HUES6 (cell line): ENCODE results near the gene SGPP2.

Experiments
- H3K27ac ChIP-seq: 2 replicates; pipeline ENCODE4 v1.7.0; 2013; ENCODE audit warnings: low read depth, mild to moderate bottlenecking, low read length, inconsistent platforms
- H3K27me3 ChIP-seq: 2 replicates; pipeline ENCODE4 v1.6.1; 2013; ENCODE audit warnings: low read length; ENCODE audit not compliant: control insufficient read depth, insufficient read depth
- H3K36me3 ChIP-seq: 2 replicates; pipeline ENCODE4 v1.6.1; 2013; ENCODE audit warnings: low read length; ENCODE audit not compliant: control insufficient read depth, insufficient read depth
- H3K4me1 ChIP-seq: 2 replicates; pipeline ENCODE4 v1.6.1; 2013; ENCODE audit warnings: low read length; ENCODE audit not compliant: control insufficient read depth, insufficient read depth
- H3K4me3 ChIP-seq: 2 replicates; pipeline ENCODE4 v1.5.1; 2013; ENCODE audit warnings: low read depth, low read length
- H3K9ac ChIP-seq: one replicate; pipeline ENCODE4 v1.6.1; 2013; ENCODE audit warnings: mild to moderate bottlenecking, low read length
- H3K9me3 ChIP-seq: 2 replicates; pipeline ENCODE4 v1.6.1; 2013; ENCODE audit warnings: low read depth, low read length; ENCODE audit not compliant: control insufficient read depth, insufficient read depth

SGPP2 gene

GRCh38 chr2:222525811-222526210 is 101.5 kb downstream of the SGPP2 start:
- Histone ChIP-seq H3K4me1 (no peaks in the 10 kb centered on the region), H3K9ac (no peak overlapping the region), H3K36me3 (no peaks in the 10 kb centered on the region), H3K27me3 (no peaks in the 10 kb centered on the region), H3K9me3 (no peaks in the 10 kb centered on the region), H3K4me3 (no peak overlapping the region), H3K27ac (no peak overlapping the region)

- H3K4me1 ChIP-seq: no peaks in the 10 kb centered on the region
- no peaks in the 10 kb centered on the region for H3K36me3 ChIP-seq
These were observed 102.3 kb downstream of the SGPP2 start for GRCh38 chr2:222526480-222527277.

GRCh38 chr2:222532315-222532714 is 108.0 kb downstream of the SGPP2 start:
- Histone ChIP-seq H3K9me3 (no peaks in the 10 kb centered on the region), H3K36me3 (no peaks in the 10 kb centered on the region), H3K4me1 (no peaks in the 10 kb centered on the region; the same call in 1 of the 2 replicates), H3K27ac (no peak overlapping the region), H3K27me3 (no peaks in the 10 kb centered on the region), H3K9ac (no peak overlapping the region), H3K4me3 (no peak overlapping the region)

More at GRCh38 chr2:222526480-222527277, 102.3 kb downstream of the SGPP2 start:
- Histone ChIP-seq H3K9me3 (no peaks in the 10 kb centered on the region), H3K4me3 (no peak overlapping the region), H3K9ac (no peak overlapping the region), H3K27ac (no peak overlapping the region), H3K27me3 (no peaks in the 10 kb centered on the region)

- Histone ChIP-seq H3K4me3 (no peak overlapping the region), H3K9me3 (peaks cover 5% of the 10 kb centered on the region; the same call in 1 of the 2 replicates), H3K27me3 (no peaks in the 10 kb centered on the region), H3K9ac (no peak overlapping the region), H3K4me1 (no peaks in the 10 kb centered on the region; the same call in 1 of the 2 replicates), H3K27ac (no peak overlapping the region), H3K36me3 (no peaks in the 10 kb centered on the region)
These were observed 111.1 kb downstream of the SGPP2 start for GRCh38 chr2:222535477-222535876.

- no peaks in the 10 kb centered on the region for H3K27me3 ChIP-seq
- H3K36me3 ChIP-seq: no peaks in the 10 kb centered on the region
- peaks cover 5% of the 10 kb centered on the region; the same call in 1 of the 2 replicates for H3K9me3 ChIP-seq
- no peak overlapping the region for H3K27ac ChIP-seq
- H3K4me1 ChIP-seq: no peaks in the 10 kb centered on the region; the same call in 1 of the 2 replicates
- H3K9ac ChIP-seq: no peak overlapping the region
- H3K4me3 ChIP-seq: no peak overlapping the region
These were observed 114.2 kb downstream of the SGPP2 start for GRCh38 chr2:222538535-222538934.

- Histone ChIP-seq H3K9ac (no peak overlapping the region), H3K27ac (no peak overlapping the region), H3K36me3 (no peaks in the 10 kb centered on the region), H3K4me1 (peaks cover 12% of the 10 kb centered on the region), H3K27me3 (no peaks in the 10 kb centered on the region), H3K4me3 (no peak overlapping the region), H3K9me3 (no peaks in the 10 kb centered on the region)
These were observed 120.3 kb downstream of the SGPP2 start for GRCh38 chr2:222544661-222545060.

GRCh38 chr2:222545823-222546795 is 121.8 kb downstream of the SGPP2 start:
- Histone ChIP-seq H3K27me3 (no peaks in the 10 kb centered on the region), H3K27ac (no peak overlapping the region)

GRCh38 chr2:222547083-222547482 is 122.7 kb downstream of the SGPP2 start:
- Histone ChIP-seq H3K9me3 (no peaks in the 10 kb centered on the region), H3K4me3 (no peak overlapping the region), H3K27ac (no peak overlapping the region), H3K27me3 (no peaks in the 10 kb centered on the region), H3K4me1 (peaks cover 12% of the 10 kb centered on the region), H3K9ac (no peak overlapping the region), H3K36me3 (no peaks in the 10 kb centered on the region)

More at GRCh38 chr2:222545823-222546795, 121.8 kb downstream of the SGPP2 start:
- Histone ChIP-seq H3K4me3 (no peak overlapping the region), H3K36me3 (no peaks in the 10 kb centered on the region), H3K9ac (no peak overlapping the region), H3K9me3 (no peaks in the 10 kb centered on the region), H3K4me1 (peaks cover 12% of the 10 kb centered on the region)

GRCh38 chr2:222548992-222549391 is 124.6 kb downstream of the SGPP2 start:
- H3K9ac ChIP-seq: no peak overlapping the region
- H3K36me3 ChIP-seq: no peaks in the 10 kb centered on the region
- peaks cover 12% of the 10 kb centered on the region for H3K4me1 ChIP-seq
- no peaks in the 10 kb centered on the region for H3K9me3 ChIP-seq
- no peak overlapping the region for H3K27ac ChIP-seq
- H3K4me3 ChIP-seq: no peak overlapping the region
- no peaks in the 10 kb centered on the region for H3K27me3 ChIP-seq

- no peaks in the 10 kb centered on the region for H3K4me1 ChIP-seq
- no peaks in the 10 kb centered on the region for H3K36me3 ChIP-seq
- no peak overlapping the region for H3K4me3 ChIP-seq
- H3K27me3 ChIP-seq: 0 out of 2 replicates have a peak, but pooled peaks cover 3% of the 10 kb centered on the region
- no peak overlapping the region for H3K9ac ChIP-seq
- H3K27ac ChIP-seq: no peak overlapping the region
- H3K9me3 ChIP-seq: no peaks in the 10 kb centered on the region
These were observed 130.2 kb downstream of the SGPP2 start for GRCh38 chr2:222554517-222554916.
